Neural cell (in vitro differentiated cells): ENCODE data around the gene SNRNP200.

ENCODE experiments used
- CTCF ChIP-seq: fragments of 450-650 bp; IDR thresholded peaks from 2 replicates; pipeline ENCODE4 v1.5.1; 2014; ENCODE audit warnings: antibody characterized with exemption, mild to moderate bottlenecking, moderate library complexity; ENCODE audit not compliant: poor library complexity, severe bottlenecking
- EP300 ChIP-seq: fragments of 450-650 bp; conservative IDR thresholded peaks from 2 replicates; pipeline ENCODE4 v1.6.1; 2014; ENCODE audit warnings: antibody characterized with exemption, mild to moderate bottlenecking, moderate library complexity; ENCODE audit not compliant: poor library complexity, severe bottlenecking
- EZH2 ChIP-seq: fragments of 200-600, 300-800 bp; shearing (Covaris generic), sonication (generic); IDR thresholded peaks from 2 replicates; pipeline ENCODE4 v1.6.1; 2014; ENCODE audit warnings: antibody characterized with exemption, low read length, borderline replicate concordance, mild to moderate bottlenecking; ENCODE audit not compliant: insufficient read depth, poor library complexity, severe bottlenecking
- MXI1 ChIP-seq: fragments of 450-650 bp; conservative IDR thresholded peaks from 2 replicates; pipeline ENCODE4 v1.6.1; 2014; ENCODE audit warnings: antibody characterized with exemption, mild to moderate bottlenecking; ENCODE audit not compliant: poor library complexity, severe bottlenecking
- POLR2AphosphoS5 ChIP-seq: IDR thresholded peaks from 2 replicates; pipeline ENCODE4 v1.6.1; 2012
- RAD21 ChIP-seq: fragments of 450-650 bp; conservative IDR thresholded peaks from 2 replicates; pipeline ENCODE4 v1.6.1; 2014; ENCODE audit warnings: antibody characterized with exemption, mild to moderate bottlenecking, moderate library complexity
- REST ChIP-seq: IDR thresholded peaks from 2 replicates; pipeline ENCODE4 v1.6.1; 2012; ENCODE audit warnings: borderline replicate concordance
- SMC3 ChIP-seq: fragments of 450-650 bp; conservative IDR thresholded peaks from 2 replicates; pipeline ENCODE4 v1.6.1; 2014; ENCODE audit warnings: antibody characterized with exemption, mild to moderate bottlenecking, moderate library complexity; ENCODE audit not compliant: poor library complexity
- TAF1 ChIP-seq: IDR thresholded peaks from 2 replicates; pipeline ENCODE4 v1.6.1; 2012; ENCODE audit warnings: low read depth

- TF ChIP-seq CTCF = no peak
- no peak for TF ChIP-seq MXI1
- TF ChIP-seq EZH2 = no peak
- TF ChIP-seq REST = no peak
- TF ChIP-seq POLR2AphosphoS5 = no peak
- no peak for TF ChIP-seq TAF1
- TF ChIP-seq RAD21 = no peak
- no peak for TF ChIP-seq EP300
- TF ChIP-seq SMC3 = no peak
These were observed 48.7 kb downstream of the SNRNP200 start for GRCh38 chr2:96256611-96257113.
